DOHH2 (cell line): ENCODE measurements around the gene CYB5RL.
"Not testable (repeated sequence)": the region's sequence is repeated elsewhere in the genome, so short reads cannot be mapped to it uniquely, and the experiment has no call there.

ENCODE experiments used
- H3F3A ChIP-seq: fragments of 200-600 bp; sonication (generic), shearing (Covaris generic); 2 replicates; pipeline ENCODE4 v1.6.0; 2016; ENCODE audit warnings: antibody characterized with exemption, mild to moderate bottlenecking; ENCODE audit not compliant: control insufficient read depth, insufficient read depth
- H3K27ac ChIP-seq: fragments of 200-600 bp; sonication (generic); 2 replicates; pipeline ENCODE4 v1.5.1; 2014; ENCODE audit warnings: low read depth, mild to moderate bottlenecking, low read length, moderate library complexity
- H3K27me3 ChIP-seq: fragments of 200-600 bp; sonication (generic); 2 replicates; pipeline ENCODE4 v1.6.1; 2014; ENCODE audit warnings: mild to moderate bottlenecking, low read length, mixed read lengths; ENCODE audit not compliant: control insufficient read depth
- H3K36me3 ChIP-seq: fragments of 200-600 bp; sonication (generic); 2 replicates; pipeline ENCODE4 v1.6.1; 2014; ENCODE audit warnings: mild to moderate bottlenecking, low read length, moderate library complexity, mixed read lengths; ENCODE audit not compliant: control insufficient read depth
- H3K4me1 ChIP-seq: fragments of 200-600 bp; sonication (generic); 2 replicates; pipeline ENCODE4 v1.6.1; 2014; ENCODE audit warnings: mild to moderate bottlenecking, low read length, mixed read lengths; ENCODE audit not compliant: control insufficient read depth
- H3K4me2 ChIP-seq: fragments of 200-600 bp; sonication (generic); 2 replicates; pipeline ENCODE4 v1.6.0; 2014; ENCODE audit warnings: mild to moderate bottlenecking, low read length, moderate library complexity
- H3K4me3 ChIP-seq: fragments of 200-600 bp; sonication (generic); 2 replicates; pipeline ENCODE4 v1.5.1; 2014; ENCODE audit warnings: mild to moderate bottlenecking, low read length, mixed read lengths
- H3K79me2 ChIP-seq: fragments of 200-600 bp; sonication (generic); 2 replicates; pipeline ENCODE4 v1.6.1; 2014; ENCODE audit warnings: mild to moderate bottlenecking, low read length, mixed read lengths; ENCODE audit not compliant: control insufficient read depth
- H3K9me2 ChIP-seq: fragments of 200-600 bp; sonication (generic); replicated peaks from 2 replicates; pipeline ENCODE4 v1.6.1; 2014; ENCODE audit warnings: mild to moderate bottlenecking, low read length, mixed read lengths; ENCODE audit not compliant: control insufficient read depth
- H3K9me3 ChIP-seq: fragments of 200-600 bp; sonication (generic); 2 replicates; pipeline ENCODE4 v1.6.1; 2014; ENCODE audit warnings: antibody characterized with exemption, low read length, mixed read lengths; ENCODE audit not compliant: control insufficient read depth, insufficient read depth
- H4K20me1 ChIP-seq: fragments of 200-600 bp; sonication (generic); 2 replicates; pipeline ENCODE4 v1.6.0; 2014; ENCODE audit warnings: low read depth, mild to moderate bottlenecking, antibody characterized with exemption, low read length, moderate library complexity; ENCODE audit not compliant: control insufficient read depth, insufficient read depth
- CTCF ChIP-seq: fragments of 200-600 bp; sonication (generic); IDR thresholded peaks from one replicate; pipeline ENCODE4 v1.5.1; 2014; ENCODE audit warnings: antibody characterized with exemption, mild to moderate bottlenecking, low read depth, low read length; ENCODE audit not compliant: poor library complexity, severe bottlenecking
- EZH2phosphoT487 ChIP-seq: fragments of 200-600 bp; sonication (generic); IDR thresholded peaks from 2 replicates; pipeline ENCODE4 v1.6.1; 2017; ENCODE audit warnings: borderline replicate concordance, mild to moderate bottlenecking, antibody characterized with exemption, low read length, moderate library complexity, mixed read lengths

CYB5RL gene

DNA sequence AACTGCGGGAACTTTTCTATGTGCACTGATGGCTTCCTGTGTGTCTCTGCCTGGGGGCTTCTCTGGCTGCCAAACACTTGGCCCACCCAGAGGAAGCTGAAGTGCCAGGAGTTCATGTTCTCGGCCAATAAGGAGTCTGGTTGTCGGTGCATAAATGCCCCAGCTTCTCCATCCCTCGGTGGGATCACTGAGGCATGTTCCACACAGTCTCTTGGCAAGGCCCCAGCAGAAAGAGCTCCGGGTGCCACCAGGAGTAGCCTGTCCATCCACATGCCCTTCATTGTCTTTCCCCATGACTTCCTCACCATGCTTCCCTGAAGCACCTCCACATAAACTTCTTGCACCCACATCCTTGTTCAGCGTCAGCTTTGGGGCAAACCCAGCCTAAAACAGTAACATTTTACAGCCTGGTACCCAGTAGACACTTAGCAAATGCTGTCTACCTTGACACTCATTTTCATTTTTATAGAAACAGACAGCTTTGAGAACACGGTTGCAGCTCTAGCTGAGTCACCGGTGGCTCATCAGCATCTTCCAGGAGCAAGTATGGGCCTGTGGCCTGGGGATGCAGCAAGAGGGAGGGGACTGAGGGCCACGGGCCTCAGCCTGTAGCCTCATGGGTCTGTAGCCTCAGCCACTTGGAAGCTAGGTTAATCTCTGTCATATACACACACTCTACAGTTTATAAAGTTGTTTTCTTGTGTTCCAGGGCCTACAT lies 32.2 kb downstream of the CYB5RL start:
- TF ChIP-seq EZH2phosphoT487 (no peak), CTCF (no peak)
- Histone ChIP-seq H3K79me2 (no peaks in the 10 kb centered on the region), H3K36me3 (no peaks in the 10 kb centered on the region), H3K27ac (no peak overlapping the region), H3F3A (no peaks in the 10 kb centered on the region), H3K9me2 (no peaks in the 10 kb centered on the region), H3K9me3 (no peaks in the 10 kb centered on the region), H3K27me3 (no peaks in the 10 kb centered on the region), H3K4me1 (no peaks in the 10 kb centered on the region), H3K4me2 (no peak overlapping the region), H3K4me3 (no peak overlapping the region), H4K20me1 (no peaks in the 10 kb centered on the region)

DNA sequence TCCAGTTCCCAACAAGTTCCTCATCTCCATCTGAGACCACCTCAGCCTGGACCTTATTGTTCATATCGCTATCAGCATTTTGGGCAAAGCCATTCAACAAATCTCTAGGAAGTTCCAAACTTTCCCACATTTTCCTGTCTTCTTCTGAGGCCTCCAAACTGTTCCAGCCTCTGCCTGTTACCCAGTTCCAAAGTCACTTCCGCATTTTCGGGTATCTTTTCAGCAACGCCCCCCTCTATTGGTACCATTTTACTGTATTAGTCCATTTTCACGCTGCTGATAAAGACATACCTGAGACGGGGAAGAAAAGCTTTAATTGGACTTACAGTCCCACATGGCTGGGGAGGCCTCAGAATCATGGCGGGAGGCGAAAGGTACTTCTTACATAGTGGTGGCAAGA lies 33.5 kb downstream of the CYB5RL start:
- H3K9me2 ChIP-seq, H3K4me3 ChIP-seq, H3K27ac ChIP-seq, H3K4me1 ChIP-seq, H3K9me3 ChIP-seq, H3F3A ChIP-seq, H3K79me2 ChIP-seq, H3K36me3 ChIP-seq, H3K27me3 ChIP-seq, H4K20me1 ChIP-seq, H3K4me2 ChIP-seq: not testable (repeated sequence)

DNA sequence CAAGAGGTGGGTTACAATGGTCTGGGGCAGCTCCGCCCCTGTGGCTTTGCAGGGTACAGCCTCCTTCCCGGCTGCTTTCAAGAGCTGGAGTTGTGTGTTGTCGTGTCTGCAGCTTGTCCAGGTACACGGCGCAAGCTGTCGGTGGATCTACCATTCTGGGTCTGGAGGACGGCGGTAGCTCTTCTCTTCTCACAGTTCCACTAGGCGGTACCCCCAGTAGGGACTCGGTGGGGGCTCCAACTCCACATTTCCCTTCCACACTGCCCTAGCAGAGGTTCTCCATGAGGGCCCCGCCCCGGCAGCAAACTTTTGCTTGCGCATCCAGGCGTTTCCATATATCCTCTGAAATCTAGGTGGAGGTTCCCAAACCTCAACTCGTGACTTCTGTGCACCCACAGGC lies 34.7 kb downstream of the CYB5RL start:
- H3K79me2 ChIP-seq = no peaks in the 10 kb centered on the region
- no peaks in the 10 kb centered on the region for H3K36me3 ChIP-seq
- H3K27me3 ChIP-seq = no peaks in the 10 kb centered on the region
- H3K27ac ChIP-seq = no peak overlapping the region
- no peaks in the 10 kb centered on the region for H3K9me3 ChIP-seq
- TF ChIP-seq EZH2phosphoT487 = no peak
- no peak for TF ChIP-seq CTCF
- H3K4me1 ChIP-seq = no peaks in the 10 kb centered on the region
- H3K4me2 ChIP-seq = no peak overlapping the region
- H4K20me1 ChIP-seq = no peaks in the 10 kb centered on the region
- no peak overlapping the region for H3K4me3 ChIP-seq
- H3F3A ChIP-seq = no peaks in the 10 kb centered on the region
- no peaks in the 10 kb centered on the region for H3K9me2 ChIP-seq

GRCh38 chr1:54163573-54163972 lies 36.3 kb downstream of the CYB5RL start:
- Histone ChIP-seq H3K9me3 (no peaks in the 10 kb centered on the region), H3K27ac (no peak overlapping the region), H3K36me3 (no peaks in the 10 kb centered on the region), H4K20me1 (no peaks in the 10 kb centered on the region), H3K4me3 (no peak overlapping the region), H3K27me3 (no peaks in the 10 kb centered on the region), H3K4me2 (no peak overlapping the region), H3K4me1 (no peaks in the 10 kb centered on the region), H3K9me2 (no peaks in the 10 kb centered on the region), H3K79me2 (no peaks in the 10 kb centered on the region), H3F3A (no peaks in the 10 kb centered on the region)
- TF ChIP-seq CTCF = no peak
- TF ChIP-seq EZH2phosphoT487 = no peak
